B cell (primary cell): ENCODE data around the gene WBP4. TPM values are rescaled to one million over a fixed set of nuclear protein-coding genes. Genes with fewer than 3 reads are reported as not detected.

ENCODE experiments used
- ATAC-seq: fragments of 200-7000 bp; cut with Tn5 transposase; one replicate; pipeline ENCODE4 v1.10.0; 2021; ENCODE audit warnings: low read depth, mild to moderate bottlenecking, moderate number of reproducible peaks, moderate library complexity
- CTCF ChIA-PET: fragments of 350-600 bp; sonication (Branson Sonifier 250); formaldehyde crosslinking; loops from one replicate; lab custom pipeline; 2021; ENCODE audit warnings: antibody characterized with exemption, inconsistent platforms; lab: Charles Lee
- POLR2A ChIA-PET: fragments of 350-600 bp; sonication (Branson Sonifier 250); formaldehyde crosslinking; loops from one replicate; lab custom pipeline; 2021; ENCODE audit warnings: antibody characterized with exemption; lab: Charles Lee
- DNase-seq: peaks from one replicate; pipeline ENCODE4 v3.0.0; 2013
- H2AFZ ChIP-seq: 2 replicates; pipeline ENCODE4 v1.6.1; 2012; ENCODE audit warnings: mild to moderate bottlenecking, low read depth, low read length; ENCODE audit not compliant: insufficient read depth, poor library complexity, severe bottlenecking
- H3K27ac ChIP-seq, 2 donors: 1 replicate in 1 of 2; 2 replicates in 1 of 2; pipeline ENCODE4 v1.5.1; 2012 to 2013; ENCODE audit warnings: low read length in 2 of 2, mild to moderate bottlenecking in 2 of 2, moderate library complexity in 1 of 2
- H3K27me3 ChIP-seq, 4 experiments: fragments of 200-600 bp in 1 of 4; sonication (generic) in 1 of 4; replicated peaks in 1 of 4; 1 replicate in 2 of 4; 2 replicates in 2 of 4; pipeline versions ENCODE4 v1.6.1 to v1.7.0; 2013 to 2016; ENCODE audit warnings: low read length in 3 of 4, mild to moderate bottlenecking in 2 of 4, mixed read lengths in 1 of 4, moderate library complexity in 1 of 4; ENCODE audit not compliant: insufficient read depth in 4 of 4, control insufficient read depth in 3 of 4; ENCODE audit errors: control extremely low read depth in 1 of 4
- H3K36me3 ChIP-seq, 2 experiments: replicated peaks in 1 of 2; 1 replicate in 1 of 2; 2 replicates in 1 of 2; pipeline versions ENCODE4 v1.6.1 to v1.7.1; 2013; ENCODE audit warnings: low read length in 1 of 2; ENCODE audit not compliant: insufficient read depth in 2 of 2, control insufficient read depth in 1 of 2; ENCODE audit errors: control extremely low read depth in 1 of 2, extremely low read depth in 1 of 2
- H3K4me1 ChIP-seq, 2 donors: fragments of 200-600 bp in 1 of 2; sonication (generic) in 1 of 2; 1 replicate in 1 of 2; 2 replicates in 1 of 2; pipeline versions ENCODE4 v1.5.1 to v1.6.1; 2013 to 2017; ENCODE audit warnings: low read length in 2 of 2; ENCODE audit not compliant: control insufficient read depth in 2 of 2, insufficient read depth in 2 of 2
- H3K4me2 ChIP-seq: replicated peaks from 2 replicates; pipeline ENCODE3; 2012; ENCODE audit warnings: mild to moderate bottlenecking, low read depth, low read length; ENCODE audit not compliant: poor library complexity, severe bottlenecking
- H3K4me3 ChIP-seq, 5 experiments: fragments of 200-600 bp in 1 of 5; sonication (generic) in 1 of 5; 1 replicate in 3 of 5; 2 replicates in 2 of 5; pipeline versions ENCODE4 v1.5.1 to v1.7.0; 2011 to 2016; ENCODE audit warnings: low read length in 4 of 5, mild to moderate bottlenecking in 4 of 5, low read depth in 2 of 5, control low read depth in 1 of 5, moderate library complexity in 1 of 5; ENCODE audit not compliant: insufficient read depth in 1 of 5; ENCODE audit errors: control extremely low read depth in 1 of 5, extremely low read depth in 1 of 5
- H3K79me2 ChIP-seq: fragments of 200-600 bp; sonication (generic); one replicate; pipeline ENCODE4 v1.6.0; 2016; ENCODE audit warnings: low read length; ENCODE audit not compliant: control insufficient read depth, insufficient read depth
- H3K9ac ChIP-seq: fragments of 200-600 bp; sonication (generic); 2 replicates; pipeline ENCODE4 v1.6.1; 2017; ENCODE audit warnings: mild to moderate bottlenecking, low read length, moderate library complexity
- H3K9me3 ChIP-seq, 3 donors: one replicate each; pipeline versions ENCODE4 v1.6.1 to v1.7.1; 2013; ENCODE audit warnings: low read length in 2 of 3; ENCODE audit not compliant: control insufficient read depth in 2 of 3, insufficient read depth in 1 of 3; ENCODE audit errors: control extremely low read depth in 1 of 3
- H4K20me1 ChIP-seq: 2 replicates; pipeline ENCODE4 v1.6.0; 2012; ENCODE audit warnings: mild to moderate bottlenecking, low read length; ENCODE audit not compliant: insufficient read depth, control insufficient read depth, poor library complexity, severe bottlenecking
- H3K27ac Mint-ChIP-seq: one replicate; pipeline ENCODE4 v1.8.0; 2021; ENCODE audit warnings: mixed read lengths
- H3K27me3 Mint-ChIP-seq: one replicate; pipeline ENCODE4 v1.8.0; 2021; ENCODE audit warnings: mixed read lengths
- H3K4me1 Mint-ChIP-seq: one replicate; pipeline ENCODE4 v1.8.0; 2021; ENCODE audit warnings: mixed read lengths
- H3K4me3 Mint-ChIP-seq: one replicate; pipeline ENCODE4 v1.8.0; 2021; ENCODE audit warnings: mixed read lengths
- H3K9me3 Mint-ChIP-seq: one replicate; pipeline ENCODE4 v1.8.0; 2022; ENCODE audit warnings: mixed read lengths; ENCODE audit not compliant: insufficient read depth
- EZH2 ChIP-seq: IDR thresholded peaks from 2 replicates; pipeline ENCODE4 v1.6.1; 2012; ENCODE audit warnings: borderline replicate concordance, low read depth, mild to moderate bottlenecking, moderate library complexity, low read length; ENCODE audit not compliant: insufficient read depth, poor library complexity, severe bottlenecking
- WGBS: methylation state at CpG from one replicate; pipeline ENCODE4 v1.1.5; 2013; ENCODE audit warnings: missing lambda C conversion rate; ENCODE audit not compliant: insufficient coverage; 5-methylcytosine and 5-hydroxymethylcytosine counted together
- intact Hi-C: fragments of 100-400 bp; cut with micrococcal nuclease; formaldehyde crosslinking; loops from one replicate; pipeline ENCODE4 v1.10.0; 2022
- polyA plus RNA-seq: library from polyadenylated mRNA; depleted of rRNA; stranded (reverse); fragments of >200 nt; gene quantifications from 2 replicates; pipeline ENCODE4 v1.2.3, GENCODE V29; 2012
- total RNA-seq, 2 donors: library from RNA; stranded (reverse); fragments of 120-200 nt in 1 of 2; gene quantifications; 1 replicate in 1 of 2; 2 replicates in 1 of 2; pipeline versions ENCODE4 v1.2.3 to v1.2.4, GENCODE V29; 2013 to 2022
- TF ChIP-seq, protein P1 (sequence below): fragments of 200-600 bp; IDR thresholded peaks from one replicate; pipeline ENCODE4 v1.8.0; 2022; ENCODE audit warnings: antibody characterized with exemption, mild to moderate bottlenecking

Gene WBP4
- total and polyA plus RNA-seq, 2 donors (not counting 1 experiment from before 2014, with no cell fraction given): 1.8 to 10.4 TPM

DNA sequence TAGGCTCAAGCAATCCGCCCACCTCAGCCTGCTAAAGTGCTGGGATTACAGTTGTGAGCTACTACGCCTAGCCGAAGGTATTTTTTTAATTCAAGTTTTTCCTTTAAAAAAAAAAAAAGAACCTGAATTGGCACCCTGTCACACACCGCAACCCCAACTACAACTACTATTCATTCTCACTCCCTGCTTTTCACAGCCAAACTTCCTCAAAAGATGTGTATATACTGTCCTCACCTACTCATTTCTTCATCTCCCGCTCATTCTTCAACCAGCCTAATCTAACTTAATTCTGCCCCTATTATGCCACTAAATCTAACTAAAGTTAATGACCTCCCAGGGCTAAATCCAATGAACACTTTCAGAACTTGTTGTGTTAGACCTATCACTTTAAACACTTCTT lies 12.7 kb upstream of the WBP4 start:
- WGBS: 100% methylated on average over 5 of the region's 5 CpGs
- Histone ChIP-seq H3K9me3 (peaks cover 0 to 6% (median 0%) of the 10 kb centered on the region in 3 donors), H3K27ac (no peak overlapping the region), H3K36me3 (no peaks in the 10 kb centered on the region), H4K20me1 (no peaks in the 10 kb centered on the region), H3K79me2 (peaks cover 55% of the 10 kb centered on the region), H3K4me3 (no peak overlapping the region), H2AFZ (no peak overlapping the region), H3K4me2 (no peak overlapping the region), H3K9ac (no peak overlapping the region), H3K4me1 (peaks cover 19 to 21% of the 10 kb centered on the region in 2 donors), H3K27me3 (no peaks in the 10 kb centered on the region)
- intact Hi-C loops: no loop called here
- DNase-seq (no peak), ATAC-seq (no peak)
- Mint-ChIP-seq H3K27ac (no peak overlapping the region), H3K4me3 (no peak overlapping the region), H3K9me3 (no peaks in the 10 kb centered on the region), H3K27me3 (no peaks in the 10 kb centered on the region), H3K4me1 (peaks cover 27% of the 10 kb centered on the region)
- TF ChIP-seq, protein P1, sequence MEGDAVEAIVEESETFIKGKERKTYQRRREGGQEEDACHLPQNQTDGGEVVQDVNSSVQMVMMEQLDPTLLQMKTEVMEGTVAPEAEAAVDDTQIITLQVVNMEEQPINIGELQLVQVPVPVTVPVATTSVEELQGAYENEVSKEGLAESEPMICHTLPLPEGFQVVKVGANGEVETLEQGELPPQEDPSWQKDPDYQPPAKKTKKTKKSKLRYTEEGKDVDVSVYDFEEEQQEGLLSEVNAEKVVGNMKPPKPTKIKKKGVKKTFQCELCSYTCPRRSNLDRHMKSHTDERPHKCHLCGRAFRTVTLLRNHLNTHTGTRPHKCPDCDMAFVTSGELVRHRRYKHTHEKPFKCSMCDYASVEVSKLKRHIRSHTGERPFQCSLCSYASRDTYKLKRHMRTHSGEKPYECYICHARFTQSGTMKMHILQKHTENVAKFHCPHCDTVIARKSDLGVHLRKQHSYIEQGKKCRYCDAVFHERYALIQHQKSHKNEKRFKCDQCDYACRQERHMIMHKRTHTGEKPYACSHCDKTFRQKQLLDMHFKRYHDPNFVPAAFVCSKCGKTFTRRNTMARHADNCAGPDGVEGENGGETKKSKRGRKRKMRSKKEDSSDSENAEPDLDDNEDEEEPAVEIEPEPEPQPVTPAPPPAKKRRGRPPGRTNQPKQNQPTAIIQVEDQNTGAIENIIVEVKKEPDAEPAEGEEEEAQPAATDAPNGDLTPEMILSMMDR: no peak
- TF ChIP-seq EZH2: no peak
- ChIA-PET POLR2A (no interaction called here), CTCF (interaction anchor here (0.9 to 1.8 kb wide), 2 partner anchors 9 to 25 kb away, joined by 4 to 5 read pairs; no protein-coding TSS in a partner anchor)

- peaks cover 30 to 32% of the 10 kb centered on the region in 2 donors for H3K4me1 ChIP-seq
- Mint-ChIP-seq H3K4me3 (no peak overlapping the region), H3K27me3 (no peaks in the 10 kb centered on the region), H3K4me1 (peaks cover 39% of the 10 kb centered on the region), H3K27ac (no peak overlapping the region), H3K9me3 (no peaks in the 10 kb centered on the region)
- DNase-seq: no peak
- POLR2A ChIA-PET: no interaction called here
- no peak overlapping the region for H3K4me2 ChIP-seq
- CTCF ChIA-PET: no interaction called here
- no peak for ATAC-seq
- no peaks in the 10 kb centered on the region for H3K27me3 ChIP-seq
- intact Hi-C loops: no loop called here
- WGBS: 94% methylated on average over 3 of the region's 4 CpGs
- no peaks in the 10 kb centered on the region for H4K20me1 ChIP-seq
- peaks cover 65% of the 10 kb centered on the region for H3K79me2 ChIP-seq
- peaks cover 0 to 6% (median 0%) of the 10 kb centered on the region in 3 donors for H3K9me3 ChIP-seq
- no peak overlapping the region for H3K27ac ChIP-seq
- H3K36me3 ChIP-seq: no peaks in the 10 kb centered on the region
- H2AFZ ChIP-seq: no peak overlapping the region
- TF ChIP-seq EZH2: no peak
- H3K4me3 ChIP-seq: no peak overlapping the region
- no peak overlapping the region for H3K9ac ChIP-seq
Measured at GRCh38 chr13:41049480-41050440, 11.5 kb upstream of the WBP4 start.
